ENCODE data around the gene FAM209B.
"Not testable (repeated sequence)": the region's sequence is repeated elsewhere in the genome, so short reads cannot be mapped to it uniquely, and the experiment has no call there.

Gene FAM209B

GRCh38 chr20:56542489-56543030 is 9.5 kb downstream of the FAM209B start:
- DNase-seq = no peak

- DNase-seq = no peak
Observed at GRCh38 chr20:56551571-56551970, 18.5 kb downstream of the FAM209B start.

GRCh38 chr20:56552911-56553629 is 20.0 kb downstream of the FAM209B start:
- DNase-seq = no peak

DNA sequence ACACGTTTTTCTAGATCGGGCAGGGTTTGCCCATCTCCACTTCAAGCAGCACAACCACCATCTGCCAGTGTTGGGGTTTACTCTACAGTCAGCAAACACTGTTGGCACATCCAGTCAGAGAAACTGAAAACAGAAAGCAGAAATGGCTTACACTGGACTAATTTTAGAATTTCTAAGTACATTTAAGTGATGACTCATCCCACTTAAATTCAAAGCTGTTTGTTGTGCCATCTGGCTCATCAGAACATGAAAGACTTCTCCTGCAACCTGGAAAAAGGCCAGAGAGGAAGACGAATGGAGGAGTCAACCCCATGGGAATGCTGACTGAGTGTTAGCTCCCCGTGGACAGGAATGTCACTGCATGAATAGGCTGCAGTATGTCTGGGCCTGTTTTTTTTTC is 21.8 kb downstream of the FAM209B start:
- no peak for DNase-seq

- no peak for DNase-seq
Observed at GRCh38 chr20:56558968-56559367, 25.9 kb downstream of the FAM209B start.

DNA sequence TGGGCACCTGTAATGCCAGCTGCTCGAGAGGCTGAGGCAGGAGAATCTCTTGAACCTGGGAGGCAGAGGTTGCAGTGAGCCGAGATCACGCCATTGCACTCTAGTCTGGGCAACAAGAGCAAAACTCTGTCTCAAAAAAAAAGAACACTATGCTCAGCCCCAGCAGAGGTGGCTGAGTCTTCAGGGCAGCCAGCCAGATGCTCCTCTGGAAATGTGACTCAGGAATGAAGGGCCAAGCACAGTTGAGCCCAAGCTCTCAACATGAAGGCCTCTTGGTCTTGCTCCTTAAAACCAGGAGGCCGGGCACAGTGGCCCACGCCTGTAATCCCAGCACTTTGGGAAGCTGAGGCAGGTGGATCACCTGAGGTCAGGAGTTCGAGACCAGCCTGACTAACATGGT is 31.5 kb downstream of the FAM209B start:
- DNase-seq = not testable (repeated sequence)

DNA sequence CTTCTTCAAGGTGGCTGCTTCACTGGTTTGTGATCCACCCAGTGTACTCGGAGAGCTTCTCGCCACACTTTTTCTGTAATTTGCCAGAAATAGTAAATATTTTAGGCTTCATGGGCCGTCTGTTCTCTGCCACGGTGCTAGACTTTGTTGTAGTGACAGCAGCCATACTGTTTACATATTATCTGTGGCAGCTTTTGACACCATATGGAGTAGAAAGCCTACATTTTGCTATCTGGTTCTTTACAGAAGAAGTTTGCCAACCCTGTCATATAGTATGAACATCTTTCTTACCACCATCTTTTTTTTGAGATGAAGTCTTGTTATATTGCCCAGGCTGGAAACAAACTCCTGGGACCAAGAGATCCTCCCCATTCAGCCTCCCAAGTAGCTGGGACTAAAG is 32.5 kb downstream of the FAM209B start:
- no peak for DNase-seq

- no peak for DNase-seq
Observed at GRCh38 chr20:56566621-56567020, 33.6 kb downstream of the FAM209B start.

GRCh38 chr20:56570832-56571231 is 37.8 kb downstream of the FAM209B start:
- DNase-seq = no peak

DNA sequence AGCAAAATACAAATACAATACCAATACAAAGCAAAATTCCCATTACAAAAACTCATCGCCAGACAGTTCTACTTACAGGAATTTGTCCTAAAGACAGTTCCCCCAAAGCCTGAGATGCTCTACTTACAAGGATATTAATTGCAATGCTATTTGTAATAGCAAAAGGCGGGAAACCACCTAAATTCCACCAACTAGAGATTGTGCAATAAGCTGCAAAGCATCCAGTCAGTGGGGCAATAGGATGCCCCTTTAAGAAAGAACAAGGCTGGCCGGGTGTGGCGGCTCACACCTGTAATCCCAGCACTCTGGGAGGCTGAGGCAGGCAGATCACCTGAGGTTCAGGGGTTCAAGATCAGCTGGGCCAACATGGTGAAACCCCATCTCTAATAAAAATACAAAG is 39.1 kb downstream of the FAM209B start:
- no peak for DNase-seq

DNA sequence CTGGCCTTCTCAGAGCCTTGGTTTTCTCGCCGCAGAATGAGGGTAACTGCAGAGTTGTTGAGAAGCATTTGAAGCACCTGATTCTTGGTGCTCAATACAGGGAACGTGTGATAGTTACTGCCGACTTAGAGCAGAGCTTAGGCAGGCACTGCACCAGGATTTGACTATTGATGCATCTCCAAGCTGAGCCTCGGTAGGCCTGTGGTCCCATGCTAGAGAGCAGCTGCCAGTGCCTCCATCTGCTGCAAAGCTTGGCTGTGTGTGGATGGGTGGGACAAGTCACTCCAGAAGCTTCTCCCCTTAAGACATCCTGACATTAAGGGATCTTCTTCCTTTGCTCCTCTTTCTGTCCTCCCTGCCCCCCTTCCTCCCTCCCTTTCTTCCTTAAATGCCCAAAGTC is 40.9 kb downstream of the FAM209B start:
- DNase-seq = no peak

DNA sequence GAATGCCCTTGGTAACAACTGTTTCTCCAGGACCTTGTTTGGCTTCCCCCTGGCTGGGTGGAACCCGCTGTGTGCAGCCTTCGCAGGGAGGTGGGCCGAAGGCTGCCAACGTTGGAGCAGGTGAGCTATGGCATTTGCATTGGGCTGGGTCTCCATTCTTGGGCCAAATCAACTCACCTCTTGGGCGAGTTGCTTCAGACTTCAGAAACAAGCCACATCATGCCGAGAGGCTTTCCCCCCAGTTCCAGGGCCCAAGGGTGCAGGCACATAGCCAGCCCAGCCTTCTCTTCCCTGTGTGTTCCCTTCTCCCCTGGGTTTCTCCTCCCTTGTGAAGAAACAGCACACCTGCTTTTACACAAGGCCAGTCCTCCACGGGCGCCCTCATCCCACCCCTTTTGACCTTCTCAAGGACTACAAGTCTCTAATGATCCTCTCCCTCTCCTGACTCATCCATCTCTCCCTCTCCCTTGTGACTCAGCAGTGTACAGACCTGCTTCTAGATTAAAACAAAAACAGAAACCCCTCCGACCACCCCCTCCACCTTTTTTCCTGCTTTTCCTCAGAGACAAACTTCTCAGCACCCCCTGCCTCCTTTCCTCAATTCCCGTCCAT is 41.6 kb downstream of the FAM209B start:
- no peak for DNase-seq

DNA sequence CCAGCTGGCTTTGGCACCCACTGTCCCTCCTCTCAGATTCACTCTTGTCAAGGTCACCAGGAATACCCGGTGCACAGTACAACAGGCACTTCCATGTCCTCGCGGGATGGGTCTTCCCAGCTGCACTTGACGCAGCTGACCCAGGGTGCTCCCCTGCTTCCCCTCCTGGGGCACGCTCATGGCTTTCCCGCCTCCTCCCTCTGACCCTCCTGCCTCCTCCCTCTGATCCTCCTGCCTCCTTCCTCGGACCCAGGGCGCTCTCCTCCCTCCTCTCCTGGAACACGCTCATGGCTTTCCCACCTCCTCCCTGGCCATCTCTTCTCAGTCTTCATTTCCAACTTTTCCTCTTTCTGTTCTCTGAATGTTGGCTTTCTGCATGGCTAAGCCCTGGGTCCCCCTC is 42.1 kb downstream of the FAM209B start:
- DNase-seq = no peak

DNA sequence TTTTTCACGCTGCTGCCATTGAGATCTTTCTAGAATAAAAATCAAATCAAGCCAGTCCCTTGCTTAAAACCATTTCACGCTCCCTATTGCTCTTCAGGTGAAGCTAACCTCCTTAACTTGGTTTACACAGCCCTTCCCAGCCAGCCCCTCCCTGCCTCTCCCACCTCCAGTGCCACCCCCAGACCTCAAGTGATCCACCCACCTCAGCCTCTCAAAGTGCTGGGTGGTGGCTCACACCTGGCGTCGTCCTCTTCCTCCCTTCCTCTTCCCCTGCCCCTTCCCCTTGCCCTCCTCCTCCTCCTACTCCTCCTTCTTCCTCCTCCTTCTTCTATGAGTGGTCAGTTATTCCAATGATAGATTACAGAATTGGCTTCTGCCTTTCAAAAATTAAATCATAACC is 42.9 kb downstream of the FAM209B start:
- DNase-seq = no peak

DNA sequence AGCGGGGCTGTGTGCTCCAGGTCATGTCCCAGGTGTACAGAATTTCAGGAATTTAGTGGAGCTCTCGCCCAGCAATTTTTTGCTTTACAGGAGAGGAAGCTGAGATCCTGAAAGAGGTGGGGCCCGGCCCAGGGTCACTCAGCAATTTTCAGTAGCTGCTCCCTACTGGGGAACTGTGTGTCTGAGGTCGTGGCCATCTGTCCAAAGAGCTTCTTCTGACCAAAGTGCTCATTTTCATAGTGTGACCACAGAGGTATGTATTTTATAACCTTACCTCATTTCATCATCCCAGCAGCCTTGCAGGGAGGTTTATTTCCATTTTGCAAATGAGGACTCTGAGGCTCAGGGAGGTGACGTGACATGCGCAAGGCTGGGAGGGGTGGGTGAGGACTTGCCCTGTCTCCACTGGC is 46.3 kb downstream of the FAM209B start:
- no peak for DNase-seq

DNA sequence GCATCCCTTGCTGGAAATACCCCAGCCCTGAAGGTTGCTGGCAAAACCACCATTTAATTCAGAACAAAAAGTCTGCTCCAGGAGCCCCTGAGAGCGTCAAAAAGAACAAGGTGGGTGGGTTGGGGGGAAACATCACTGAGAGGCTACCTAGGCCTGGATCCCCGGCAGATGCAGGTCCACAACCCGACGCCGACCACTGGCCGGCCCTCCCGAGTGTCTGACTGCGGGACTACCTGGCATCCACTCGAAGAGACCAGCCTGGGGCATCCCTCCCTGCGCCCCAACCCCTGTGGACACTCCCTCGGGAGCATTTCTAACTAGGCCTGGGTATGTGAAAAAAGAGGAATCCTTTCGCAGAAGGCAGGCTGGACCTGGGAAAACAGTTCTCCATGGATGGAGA is 47.2 kb downstream of the FAM209B start:
- no peak for DNase-seq

DNA sequence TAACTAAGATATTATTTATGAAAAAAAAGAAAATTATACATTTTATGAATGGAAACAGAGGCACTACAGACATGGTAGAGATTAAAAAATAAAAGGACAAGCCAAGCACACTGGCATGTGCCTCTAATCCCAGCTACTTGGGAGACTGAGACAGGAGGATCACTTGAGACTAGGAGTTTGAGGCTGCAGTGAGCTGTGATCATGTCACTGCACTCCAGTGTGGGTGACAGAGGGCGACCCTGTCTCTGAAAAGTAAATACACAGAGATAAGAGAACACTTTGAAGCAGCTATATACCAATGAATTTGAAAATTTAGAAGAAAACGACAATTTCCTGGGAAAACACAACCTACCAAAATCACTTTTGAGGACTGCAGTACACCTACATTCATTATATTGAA is 48.7 kb downstream of the FAM209B start:
- no peak for DNase-seq

- no peak for DNase-seq
Observed at GRCh38 chr20:56582542-56582941, 49.5 kb downstream of the FAM209B start.

DNA sequence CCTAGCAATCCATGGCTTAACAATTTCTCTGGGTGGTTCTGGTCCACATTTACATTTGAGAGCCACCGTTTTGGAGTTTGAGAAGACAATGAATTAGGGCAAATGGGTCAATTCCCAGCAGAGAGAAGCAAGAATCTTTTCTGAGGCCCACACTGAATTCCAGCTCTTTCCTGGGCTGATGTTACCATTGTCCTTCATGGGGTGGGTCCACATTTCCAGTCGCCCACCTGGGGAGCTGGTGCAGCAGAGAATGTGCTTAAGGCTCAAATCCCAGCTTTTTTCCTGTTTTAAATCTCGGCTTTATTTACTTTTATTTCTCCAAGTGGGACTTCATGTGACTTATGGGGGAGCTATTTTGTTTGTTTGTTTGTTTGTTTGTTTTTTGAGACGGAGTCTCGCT is 51.9 kb downstream of the FAM209B start:
- DNase-seq = no peak
